COLO668 (cell line): Measurements from ENCODE around the gene GXYLT1.
A peak's percentile ranks its signal among the peaks of the same experiment; 100 is the strongest.
"Not testable (repeated sequence)": the region's sequence is repeated elsewhere in the genome, so short reads cannot be mapped to it uniquely, and the experiment has no call there.

Experiments used
- DNase-seq: peaks from one replicate; lab custom pipeline; 2025; ENCODE audit not compliant: unreplicated experiment; lab: John Stamatoyannopoulos, UW

The GXYLT1 gene, protein sequence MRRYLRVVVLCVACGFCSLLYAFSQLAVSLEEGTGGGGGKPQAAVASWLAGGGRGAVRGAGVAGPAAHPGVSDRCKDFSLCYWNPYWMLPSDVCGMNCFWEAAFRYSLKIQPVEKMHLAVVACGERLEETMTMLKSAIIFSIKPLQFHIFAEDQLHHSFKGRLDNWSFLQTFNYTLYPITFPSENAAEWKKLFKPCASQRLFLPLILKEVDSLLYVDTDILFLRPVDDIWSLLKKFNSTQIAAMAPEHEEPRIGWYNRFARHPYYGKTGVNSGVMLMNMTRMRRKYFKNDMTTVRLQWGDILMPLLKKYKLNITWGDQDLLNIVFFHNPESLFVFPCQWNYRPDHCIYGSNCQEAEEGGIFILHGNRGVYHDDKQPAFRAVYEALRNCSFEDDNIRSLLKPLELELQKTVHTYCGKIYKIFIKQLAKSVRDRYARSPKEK

DNA sequence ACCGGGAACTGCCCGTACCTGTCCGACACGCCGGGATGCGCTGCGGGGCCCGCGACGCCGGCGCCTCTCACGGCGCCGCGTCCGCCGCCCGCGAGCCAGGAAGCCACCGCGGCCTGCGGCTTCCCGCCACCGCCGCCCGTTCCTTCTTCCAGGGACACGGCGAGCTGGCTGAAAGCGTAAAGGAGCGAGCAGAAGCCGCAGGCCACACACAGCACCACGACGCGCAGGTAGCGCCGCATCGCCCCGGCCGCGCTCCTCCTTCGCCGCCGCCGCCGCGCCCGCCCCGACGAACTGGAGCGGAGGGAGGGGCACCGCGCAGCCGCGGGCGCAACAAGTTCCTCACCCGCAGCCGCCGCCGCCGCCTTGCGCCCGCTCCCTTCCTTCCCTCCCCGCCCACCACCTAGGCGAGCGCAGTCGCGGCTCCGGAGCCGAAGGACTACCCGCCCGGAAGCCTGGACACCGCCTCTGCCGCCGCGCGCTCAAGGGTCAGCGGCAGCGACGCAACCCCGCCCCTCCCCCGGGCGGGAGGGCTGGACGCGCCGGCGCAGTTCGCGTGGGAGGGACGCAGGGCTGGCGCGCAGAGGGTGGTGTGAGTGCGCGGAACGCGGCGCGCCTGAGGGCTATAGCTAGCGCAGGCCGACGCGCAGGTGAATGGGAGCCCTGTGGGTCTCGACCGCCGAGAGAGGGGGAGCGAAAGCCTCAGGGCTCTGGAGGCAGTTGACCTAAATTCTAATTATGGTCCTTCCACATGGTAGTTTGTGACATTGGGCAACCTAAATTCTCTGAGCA is at the start of gene GXYLT1:
Gene GXYLT1 (minus strand): TSS at position 467 of the 789 bp plus-strand sequence. CDS start 228 bp downstream, at position 239.
- peak; percentile 93 for DNase-seq

DNA sequence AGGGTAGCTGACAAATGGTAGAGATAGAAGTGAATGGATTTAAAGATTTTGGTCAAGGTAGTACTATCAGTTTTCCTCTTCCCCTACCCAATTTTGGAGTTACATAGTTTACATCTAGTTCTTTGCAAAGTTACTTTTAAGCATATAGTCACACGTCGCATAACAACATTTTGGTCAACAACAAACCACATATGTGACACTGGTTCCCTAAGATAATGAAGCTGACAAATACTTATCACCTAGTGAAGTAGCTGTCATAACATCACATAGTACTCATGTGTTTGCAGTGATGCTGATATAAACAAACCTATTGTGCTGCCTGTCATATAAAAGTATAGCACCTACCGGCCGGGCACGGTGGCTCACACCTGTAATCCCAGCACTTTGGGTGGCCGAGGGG is 48.0 kb upstream of the GXYLT1 start:
- no peak for DNase-seq

DNA sequence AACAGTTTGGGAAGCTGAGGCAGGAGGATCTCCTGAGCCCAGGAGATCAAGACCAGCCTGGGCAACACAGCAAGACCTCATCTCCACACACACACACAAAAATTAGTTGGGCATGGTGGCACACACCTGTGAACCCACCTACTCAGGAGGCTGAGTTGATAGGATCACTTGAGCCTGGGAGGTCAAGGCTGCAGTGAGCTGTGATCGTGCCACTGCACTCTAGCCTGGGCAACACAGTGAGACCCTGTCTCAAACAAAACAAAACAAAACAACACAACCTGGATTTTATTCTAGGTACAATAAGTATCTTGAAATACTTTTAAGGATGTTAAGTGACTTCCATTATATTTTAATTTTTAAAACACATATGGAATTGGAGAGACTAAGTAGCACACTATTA is 47.6 kb upstream of the GXYLT1 start:
- no peak for DNase-seq

DNA sequence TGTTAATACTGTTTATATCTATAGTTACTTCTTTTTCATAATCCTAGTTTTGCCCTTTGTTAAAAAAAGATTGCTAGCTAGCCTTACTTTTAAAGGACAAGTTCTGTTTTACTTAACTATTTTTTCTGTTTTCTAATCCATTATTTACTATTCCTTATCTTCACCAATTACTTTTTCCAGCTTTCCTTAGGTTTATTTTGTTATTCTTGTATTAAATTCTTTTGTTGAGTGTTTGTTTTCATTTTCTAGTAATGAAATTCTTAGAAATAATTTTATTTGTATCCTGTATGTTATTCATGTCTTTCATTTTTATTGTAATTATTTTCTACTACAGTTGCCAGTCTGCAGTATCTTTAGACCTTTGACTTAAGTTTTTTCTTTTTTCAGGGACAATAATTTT is 45.7 kb upstream of the GXYLT1 start:
- DNase-seq: no peak

- DNase-seq: not testable (repeated sequence)
These were observed 43.6 kb upstream of the GXYLT1 start for GRCh38 chr12:42188275-42188674.

DNA sequence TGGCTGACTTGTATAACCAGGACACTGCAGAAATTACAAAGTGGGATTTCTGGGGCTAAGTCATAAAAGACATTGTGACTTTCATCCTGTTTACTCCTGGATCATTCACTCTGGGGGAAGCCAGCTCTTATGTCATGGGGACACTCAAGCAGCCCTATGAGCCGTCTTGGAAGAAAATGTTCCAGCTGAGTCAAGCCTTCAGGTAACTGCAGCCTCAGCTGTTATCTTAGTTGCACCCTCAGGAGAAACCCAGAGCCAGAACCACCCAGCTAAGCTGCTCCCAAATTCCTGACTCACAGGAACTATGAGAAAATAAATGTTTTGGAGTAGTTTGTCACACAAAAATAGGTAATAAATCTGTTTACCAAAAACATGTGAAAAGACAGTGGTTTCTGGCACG is 43.1 kb upstream of the GXYLT1 start:
- DNase-seq: no peak

GRCh38 chr12:42186793-42187192 is 42.1 kb upstream of the GXYLT1 start:
- DNase-seq: no peak

GRCh38 chr12:42182394-42182793 is 37.7 kb upstream of the GXYLT1 start:
- DNase-seq: no peak

GRCh38 chr12:42180990-42181596 is 36.4 kb upstream of the GXYLT1 start:
- DNase-seq: no peak

DNA sequence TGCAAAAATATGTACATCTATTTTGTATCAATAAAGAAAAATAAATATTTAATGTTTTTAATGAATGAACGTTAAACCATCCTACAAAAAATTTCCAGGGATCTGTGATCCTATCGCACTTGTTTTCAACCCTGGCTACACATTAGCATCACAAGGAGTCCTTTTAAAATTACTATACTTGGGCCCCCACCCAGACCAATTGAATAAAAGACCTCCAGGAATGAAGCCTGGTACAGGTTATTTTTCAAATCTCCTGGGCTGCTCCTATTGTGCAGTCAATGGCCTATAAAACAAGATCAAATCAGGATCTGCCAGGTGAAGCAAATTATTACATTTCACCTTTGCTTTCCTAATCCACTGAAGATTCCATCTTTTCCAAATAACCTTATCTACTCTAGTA is 33.4 kb upstream of the GXYLT1 start:
- DNase-seq: no peak

- DNase-seq: no peak
These were observed 30.3 kb upstream of the GXYLT1 start for GRCh38 chr12:42174978-42175377.

- DNase-seq: no peak
These were observed 29.4 kb upstream of the GXYLT1 start for GRCh38 chr12:42173961-42174521.

DNA sequence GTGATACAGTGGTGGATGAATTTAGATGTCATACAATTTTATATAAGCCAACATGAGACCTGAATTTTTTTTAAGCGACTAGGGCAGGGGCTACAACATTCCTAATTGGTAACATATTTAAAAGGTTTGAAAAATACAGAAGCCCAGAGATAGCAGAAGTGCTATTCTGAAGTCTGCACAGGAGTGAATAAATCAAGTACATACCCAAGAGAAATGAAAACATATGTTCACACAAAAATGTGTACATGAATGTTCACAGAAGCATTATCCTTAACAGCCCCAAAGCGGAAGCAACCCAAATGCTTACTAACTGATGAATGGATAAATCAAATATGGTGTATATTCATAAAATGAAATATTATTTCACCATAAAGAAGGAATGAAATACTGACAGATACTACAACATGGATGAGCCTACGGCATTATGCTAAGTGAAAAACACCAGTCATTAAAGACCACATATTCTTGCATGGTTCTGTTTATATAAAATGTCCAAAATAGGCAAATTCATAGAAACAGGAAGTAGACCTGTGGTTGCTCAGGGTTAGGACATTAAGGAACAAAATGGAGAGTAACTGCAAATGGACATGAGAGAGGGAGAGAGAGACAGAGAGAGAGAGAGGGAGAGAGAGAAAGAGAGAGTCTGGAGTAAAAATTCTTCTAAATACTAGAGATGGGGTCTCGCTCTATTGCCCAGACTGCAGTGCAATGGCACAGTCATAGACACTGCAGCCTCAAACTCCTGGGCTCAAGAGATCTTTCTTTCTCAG is 28.0 kb upstream of the GXYLT1 start:
- DNase-seq: no peak

GRCh38 chr12:42167711-42168110 is 23.0 kb upstream of the GXYLT1 start:
- DNase-seq: no peak

- no peak for DNase-seq
These were observed 21.8 kb upstream of the GXYLT1 start for GRCh38 chr12:42166501-42166900.

DNA sequence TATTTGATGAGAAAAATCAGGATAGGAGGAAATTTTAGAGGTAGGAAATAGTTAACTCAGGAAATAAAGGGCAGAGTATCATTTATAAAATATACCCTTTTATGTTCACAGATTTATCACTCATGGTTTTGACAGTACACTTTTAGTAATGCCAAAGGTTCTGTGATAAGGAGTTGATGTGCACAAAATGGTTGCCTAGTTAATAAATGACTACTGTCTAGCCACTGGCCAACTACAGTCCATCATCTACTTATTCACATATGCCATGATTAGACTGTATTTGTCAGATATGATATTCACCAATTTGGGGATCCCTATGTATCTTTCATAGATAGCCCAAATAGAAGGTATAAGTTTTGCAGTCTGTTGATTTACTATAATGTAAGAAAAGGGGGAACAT is 19.2 kb upstream of the GXYLT1 start:
- DNase-seq: no peak

DNA sequence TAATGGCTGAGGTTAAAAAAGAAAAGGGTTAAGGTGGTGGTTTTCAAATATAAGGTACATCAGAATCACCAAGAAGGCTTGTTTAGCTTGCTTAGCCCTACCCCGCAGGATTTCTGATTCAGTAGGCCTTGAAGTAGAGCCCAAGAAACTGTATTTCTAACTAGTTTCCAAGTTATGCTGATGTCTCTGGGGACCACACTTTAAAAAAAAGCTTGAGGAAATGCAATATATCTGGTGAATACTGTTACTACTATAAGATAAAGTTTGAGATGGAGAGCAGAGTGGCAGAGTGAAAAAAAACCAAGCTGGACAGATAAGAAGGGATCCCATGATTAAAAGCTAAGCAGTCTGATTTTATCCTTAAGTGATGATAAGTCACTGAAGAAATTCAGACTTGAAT is 18.3 kb upstream of the GXYLT1 start:
- no peak for DNase-seq

GRCh38 chr12:42162193-42162592 is 17.5 kb upstream of the GXYLT1 start:
- no peak for DNase-seq

- no peak for DNase-seq
These were observed 16.9 kb upstream of the GXYLT1 start for GRCh38 chr12:42161529-42161928.

DNA sequence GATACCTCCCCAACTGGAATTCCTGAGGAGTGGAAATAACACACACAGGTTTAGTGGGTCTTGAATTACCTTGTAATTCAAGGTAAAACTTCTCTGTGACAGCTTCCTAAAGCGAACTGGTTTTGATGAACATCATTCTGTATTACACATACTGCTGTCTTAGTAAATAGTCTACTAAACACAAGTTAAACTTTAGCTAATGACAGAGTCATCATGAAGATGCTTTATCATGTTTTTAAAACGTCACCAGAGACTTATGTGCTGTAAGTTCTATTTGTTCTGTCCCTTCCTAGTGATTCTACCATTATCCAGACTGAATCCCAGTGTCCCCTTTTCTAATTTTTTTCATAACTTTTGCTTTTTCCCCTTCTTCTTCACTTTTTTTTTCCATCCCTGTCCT is 11.6 kb upstream of the GXYLT1 start:
- no peak for DNase-seq
